ENCODE data around the gene C1orf52. TPM values are rescaled to one million over a fixed set of nuclear protein-coding genes. Genes with fewer than 3 reads are reported as not detected.

The C1orf52 gene
- 11.6 TPM for polyA plus RNA-seq (2012; ENCODE audit: low read depth, missing spikeins)

- TF ChIP-seq POLR2AphosphoS5 (IDR thresholded peaks at IDR 0.05; ENCODE audit: low read depth, low read length) (peak; percentile 94), POU2F2 (IDR thresholded peaks at IDR 0.05; ENCODE audit: low read depth, low read length) (peak; percentile 34; the same call in 1 of the 2 replicates), TAF1 (IDR thresholded peaks at IDR 0.05; ENCODE audit: low read depth, low read length) (peak; percentile 71; the same call in 1 of the 2 replicates), SPI1 (IDR thresholded peaks at IDR 0.05; ENCODE audit: low read depth, low read length) (no peak), PAX5 (IDR thresholded peaks at IDR 0.05; ENCODE audit: insufficient read depth, low read length, severe bottlenecking) (peak; percentile 42), POLR2A (IDR thresholded peaks at IDR 0.05; ENCODE audit: low read depth, low read length) (peak; percentile 97)
- peak; percentile 92 for FAIRE-seq
- peak; percentile 82 for DNase-seq (ENCODE audit: insufficient read length, low spot score)
These were observed at the start of gene C1orf52 for GRCh38 chr1:85259118-85259911. TSS of gene C1orf52 (minus strand) at chr1:85259662. CDS start at chr1:85259633, 29 bp downstream.

DNA sequence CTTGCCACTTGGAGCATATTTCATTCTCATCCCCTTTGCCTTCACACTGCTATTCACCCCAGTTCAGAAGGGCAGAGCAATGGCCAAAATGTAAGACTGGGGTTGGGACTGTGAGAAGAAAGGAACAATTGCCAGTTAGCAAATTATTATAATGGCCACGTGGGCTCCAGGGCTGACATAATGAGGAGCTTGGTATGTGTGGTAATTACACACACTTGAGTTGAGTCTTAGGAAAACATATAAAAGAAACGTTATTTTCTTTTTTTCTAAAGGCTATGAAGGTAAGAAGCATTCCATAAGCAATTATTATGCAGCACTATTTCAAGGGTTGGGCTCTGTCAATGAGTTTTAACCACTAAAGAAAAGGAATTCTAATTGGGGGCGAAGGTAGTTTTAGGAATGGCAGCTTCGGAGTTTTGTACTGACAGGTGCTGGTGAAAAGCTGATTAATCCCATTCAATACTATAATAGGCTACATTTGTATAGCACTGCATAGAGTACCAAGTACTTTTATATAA is 49.4 kb upstream of the C1orf52 start:
- TF ChIP-seq POLR2A (IDR thresholded peaks at IDR 0.05; ENCODE audit: low read depth, low read length) (no peak), SPI1 (IDR thresholded peaks at IDR 0.05; ENCODE audit: low read depth, low read length) (no peak), POU2F2 (IDR thresholded peaks at IDR 0.05; ENCODE audit: low read depth, low read length) (no peak), PAX5 (IDR thresholded peaks at IDR 0.05; ENCODE audit: insufficient read depth, low read length, severe bottlenecking) (no peak), TAF1 (IDR thresholded peaks at IDR 0.05; ENCODE audit: low read depth, low read length) (no peak), POLR2AphosphoS5 (IDR thresholded peaks at IDR 0.05; ENCODE audit: low read depth, low read length) (no peak)
- no peak for DNase-seq (ENCODE audit: insufficient read length, low spot score)
- no peak for FAIRE-seq

- peak; percentile 44 for DNase-seq (ENCODE audit: insufficient read length, low spot score)
- TF ChIP-seq POLR2AphosphoS5 (IDR thresholded peaks at IDR 0.05; ENCODE audit: low read depth, low read length) (no peak), POLR2A (IDR thresholded peaks at IDR 0.05; ENCODE audit: low read depth, low read length) (no peak), PAX5 (IDR thresholded peaks at IDR 0.05; ENCODE audit: insufficient read depth, low read length, severe bottlenecking) (no peak), TAF1 (IDR thresholded peaks at IDR 0.05; ENCODE audit: low read depth, low read length) (no peak), POU2F2 (IDR thresholded peaks at IDR 0.05; ENCODE audit: low read depth, low read length) (no peak), SPI1 (IDR thresholded peaks at IDR 0.05; ENCODE audit: low read depth, low read length) (no peak)
- FAIRE-seq: peak; percentile 70
These were observed 48.7 kb upstream of the C1orf52 start for GRCh38 chr1:85307987-85308832.

DNA sequence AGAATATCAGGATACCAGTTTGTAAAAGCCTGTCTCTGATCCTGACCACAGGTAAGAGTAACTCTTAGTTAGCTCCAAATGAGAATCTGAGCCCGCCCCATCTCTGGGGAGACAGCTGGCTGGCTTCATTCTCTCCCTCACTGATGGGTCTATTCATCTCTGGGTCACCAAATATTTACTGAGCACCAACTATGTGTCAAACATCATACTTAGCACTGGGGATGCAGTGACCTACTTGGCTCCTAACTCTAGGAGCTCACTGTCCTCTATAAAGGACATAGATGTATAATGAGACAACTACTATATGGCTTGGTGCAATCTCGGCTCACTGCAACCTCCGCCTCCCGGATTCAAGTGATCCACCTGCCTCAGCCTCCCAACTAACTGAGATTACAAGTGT is 46.8 kb upstream of the C1orf52 start:
- no peak for FAIRE-seq
- TF ChIP-seq SPI1 (IDR thresholded peaks at IDR 0.05; ENCODE audit: low read depth, low read length) (no peak), TAF1 (IDR thresholded peaks at IDR 0.05; ENCODE audit: low read depth, low read length) (no peak), POLR2A (IDR thresholded peaks at IDR 0.05; ENCODE audit: low read depth, low read length) (no peak), PAX5 (IDR thresholded peaks at IDR 0.05; ENCODE audit: insufficient read depth, low read length, severe bottlenecking) (no peak), POLR2AphosphoS5 (IDR thresholded peaks at IDR 0.05; ENCODE audit: low read depth, low read length) (no peak), POU2F2 (IDR thresholded peaks at IDR 0.05; ENCODE audit: low read depth, low read length) (no peak)
- DNase-seq (ENCODE audit: insufficient read length, low spot score): no peak

GRCh38 chr1:85303440-85304162 is 44.1 kb upstream of the C1orf52 start:
- peak; percentile 38 for FAIRE-seq
- no peak for DNase-seq (ENCODE audit: insufficient read length, low spot score)
- TF ChIP-seq POU2F2 (IDR thresholded peaks at IDR 0.05; ENCODE audit: low read depth, low read length) (no peak), POLR2AphosphoS5 (IDR thresholded peaks at IDR 0.05; ENCODE audit: low read depth, low read length) (no peak), PAX5 (IDR thresholded peaks at IDR 0.05; ENCODE audit: insufficient read depth, low read length, severe bottlenecking) (no peak), POLR2A (IDR thresholded peaks at IDR 0.05; ENCODE audit: low read depth, low read length) (no peak), SPI1 (IDR thresholded peaks at IDR 0.05; ENCODE audit: low read depth, low read length) (no peak), TAF1 (IDR thresholded peaks at IDR 0.05; ENCODE audit: low read depth, low read length) (no peak)

DNA sequence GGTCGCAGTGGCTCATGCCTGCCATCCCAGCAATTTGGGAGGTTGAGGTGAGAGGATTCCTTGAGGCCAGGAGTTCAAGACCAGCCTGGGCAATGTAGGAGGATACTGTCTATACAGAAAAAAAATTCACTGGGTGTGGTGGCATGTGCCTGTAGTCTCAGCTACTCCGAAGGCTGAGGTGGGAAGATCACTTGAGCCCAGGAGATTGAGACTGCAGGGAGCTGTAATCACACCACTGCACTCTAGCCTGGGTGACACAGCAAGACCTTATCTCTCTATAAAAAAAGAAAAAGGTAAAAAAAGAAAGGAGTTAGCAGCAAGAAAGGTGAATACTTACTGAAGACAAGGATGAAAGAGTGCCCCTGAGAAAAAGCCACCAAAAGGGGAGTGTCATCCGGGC is 40.7 kb upstream of the C1orf52 start:
- TF ChIP-seq SPI1 (IDR thresholded peaks at IDR 0.05; ENCODE audit: low read depth, low read length) (no peak), TAF1 (IDR thresholded peaks at IDR 0.05; ENCODE audit: low read depth, low read length) (no peak), POU2F2 (IDR thresholded peaks at IDR 0.05; ENCODE audit: low read depth, low read length) (no peak), POLR2A (IDR thresholded peaks at IDR 0.05; ENCODE audit: low read depth, low read length) (no peak), POLR2AphosphoS5 (IDR thresholded peaks at IDR 0.05; ENCODE audit: low read depth, low read length) (no peak), PAX5 (IDR thresholded peaks at IDR 0.05; ENCODE audit: insufficient read depth, low read length, severe bottlenecking) (no peak)
- FAIRE-seq: no peak
- DNase-seq (ENCODE audit: insufficient read length, low spot score): no peak

DNA sequence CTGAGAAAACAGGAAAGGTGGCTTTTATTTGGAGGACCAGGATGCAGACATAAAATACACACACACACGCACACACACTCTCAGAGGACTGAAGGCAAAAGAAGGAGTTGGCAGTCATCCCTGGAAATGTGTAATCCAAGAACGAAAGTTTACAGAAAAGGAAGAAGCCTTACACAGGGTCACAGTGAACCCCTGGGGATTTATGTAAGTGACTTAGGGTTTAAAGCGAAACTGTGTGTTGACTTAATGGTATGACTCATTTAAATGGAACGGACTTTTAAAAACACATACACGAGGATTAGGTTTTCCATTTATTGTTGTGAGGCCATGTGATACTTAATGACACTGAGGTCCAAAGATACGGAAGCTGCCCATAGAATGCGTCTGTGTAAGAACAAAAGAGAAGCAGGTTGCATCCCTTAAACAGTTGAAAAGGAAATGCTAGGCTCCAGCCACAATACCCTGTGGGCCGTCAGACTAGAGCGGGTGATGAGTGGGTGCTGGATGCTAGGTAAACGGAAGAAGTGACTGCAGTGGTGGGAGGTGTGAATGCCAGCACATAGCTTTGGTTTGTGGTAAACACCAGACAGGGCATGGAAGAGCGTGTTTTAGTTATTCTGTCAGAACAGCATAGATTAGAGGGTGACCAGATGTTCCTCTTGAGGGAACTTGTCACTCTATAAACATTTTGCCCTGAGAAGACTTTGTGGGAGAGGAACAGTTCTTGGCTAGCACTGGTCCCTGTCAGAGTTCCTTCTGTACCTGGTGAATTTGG is 38.6 kb upstream of the C1orf52 start:
- peak; percentile 82 for FAIRE-seq
- no peak for DNase-seq (ENCODE audit: insufficient read length, low spot score)

DNA sequence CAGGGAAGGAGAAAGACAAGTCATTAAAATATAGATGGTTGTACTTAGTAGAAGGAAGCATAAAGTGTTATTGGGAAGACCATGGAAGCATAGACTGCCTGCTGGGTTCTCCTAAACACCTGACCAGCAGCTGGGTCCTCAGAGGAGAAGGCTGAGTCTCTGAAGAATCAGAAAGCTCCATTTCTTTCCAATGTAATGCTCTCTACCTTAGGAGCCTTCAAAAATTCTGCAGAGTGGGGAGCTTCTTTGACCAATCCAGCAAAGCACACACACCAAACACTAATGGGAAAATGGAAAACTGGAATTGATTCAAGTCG is 38.0 kb upstream of the C1orf52 start:
- DNase-seq (ENCODE audit: insufficient read length, low spot score): no peak
- no peak for TF ChIP-seq POLR2AphosphoS5 (IDR thresholded peaks at IDR 0.05; ENCODE audit: low read depth, low read length)
- no peak for TF ChIP-seq TAF1 (IDR thresholded peaks at IDR 0.05; ENCODE audit: low read depth, low read length)
- TF ChIP-seq PAX5 (IDR thresholded peaks at IDR 0.05; ENCODE audit: insufficient read depth, low read length, severe bottlenecking): no peak
- TF ChIP-seq POU2F2 (IDR thresholded peaks at IDR 0.05; ENCODE audit: low read depth, low read length): no peak
- no peak for TF ChIP-seq SPI1 (IDR thresholded peaks at IDR 0.05; ENCODE audit: low read depth, low read length)
- no peak for TF ChIP-seq POLR2A (IDR thresholded peaks at IDR 0.05; ENCODE audit: low read depth, low read length)
- FAIRE-seq: no peak

More for the DNA sequence above, 38.6 kb upstream of the C1orf52 start:
- TF ChIP-seq TAF1 (IDR thresholded peaks at IDR 0.05; ENCODE audit: low read depth, low read length) (no peak), PAX5 (IDR thresholded peaks at IDR 0.05; ENCODE audit: insufficient read depth, low read length, severe bottlenecking) (no peak), POLR2A (IDR thresholded peaks at IDR 0.05; ENCODE audit: low read depth, low read length) (no peak), SPI1 (IDR thresholded peaks at IDR 0.05; ENCODE audit: low read depth, low read length) (no peak), POLR2AphosphoS5 (IDR thresholded peaks at IDR 0.05; ENCODE audit: low read depth, low read length) (no peak), POU2F2 (IDR thresholded peaks at IDR 0.05; ENCODE audit: low read depth, low read length) (no peak)
